Middle frontal gyrus (tissue), 1 donor: ENCODE results near the gene HS2ST1.
"Not testable (repeated sequence)": the region's sequence is repeated elsewhere in the genome, so short reads cannot be mapped to it uniquely, and the experiment has no call there.

Experiments used
- DNase-seq: peaks from one replicate; pipeline ENCODE4 v3.0.0-alpha.2; 2015; ENCODE audit warnings: low spot score; ENCODE audit errors: extremely low spot score

HS2ST1 gene

DNA sequence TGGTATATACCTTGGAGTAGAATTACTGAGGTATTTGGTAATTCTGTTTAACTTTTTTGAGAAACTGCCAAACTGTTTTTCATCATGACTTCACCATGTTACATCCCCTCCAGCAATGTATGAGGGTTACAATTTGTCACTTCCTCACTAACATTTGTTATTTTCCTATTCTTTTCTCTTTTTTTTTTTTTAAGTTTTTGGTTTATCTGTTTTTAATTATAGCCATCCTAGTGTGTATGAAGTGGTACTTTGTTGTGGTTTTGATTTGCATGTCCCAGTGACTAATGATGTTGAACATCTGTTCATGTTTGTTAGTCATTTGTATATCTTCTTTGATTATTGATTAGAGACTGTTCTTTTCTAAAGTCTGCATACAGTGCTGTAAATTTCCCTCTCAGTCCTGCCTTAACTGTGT lies 147.3 kb downstream of the HS2ST1 start:
- no peak for DNase-seq

- no peak for DNase-seq
Observed at GRCh38 chr1:87062687-87063086, 148.3 kb downstream of the HS2ST1 start.

- DNase-seq = no peak
Observed at GRCh38 chr1:87064309-87064708, 149.9 kb downstream of the HS2ST1 start.

DNA sequence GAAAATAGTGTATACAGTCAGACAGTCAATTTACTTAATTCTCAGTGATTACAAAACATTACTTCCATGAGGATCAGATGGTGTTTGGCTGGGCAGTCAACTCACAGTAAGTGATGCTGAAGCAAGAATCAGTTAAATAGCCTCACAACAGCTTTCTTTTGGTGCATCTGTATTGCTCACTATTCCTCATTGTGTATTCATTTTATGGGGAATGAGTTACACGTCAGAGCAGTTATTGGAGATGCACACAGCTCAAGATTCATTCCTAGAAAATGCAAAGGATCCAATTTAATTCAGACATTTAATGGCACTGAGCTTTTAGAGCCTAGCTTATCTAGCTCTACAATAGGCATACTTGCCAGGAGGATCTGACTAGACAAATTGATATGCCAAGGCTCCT lies 150.6 kb downstream of the HS2ST1 start:
- DNase-seq = no peak

- DNase-seq = not testable (repeated sequence)
Observed at GRCh38 chr1:87066708-87067107, 152.3 kb downstream of the HS2ST1 start.

DNA sequence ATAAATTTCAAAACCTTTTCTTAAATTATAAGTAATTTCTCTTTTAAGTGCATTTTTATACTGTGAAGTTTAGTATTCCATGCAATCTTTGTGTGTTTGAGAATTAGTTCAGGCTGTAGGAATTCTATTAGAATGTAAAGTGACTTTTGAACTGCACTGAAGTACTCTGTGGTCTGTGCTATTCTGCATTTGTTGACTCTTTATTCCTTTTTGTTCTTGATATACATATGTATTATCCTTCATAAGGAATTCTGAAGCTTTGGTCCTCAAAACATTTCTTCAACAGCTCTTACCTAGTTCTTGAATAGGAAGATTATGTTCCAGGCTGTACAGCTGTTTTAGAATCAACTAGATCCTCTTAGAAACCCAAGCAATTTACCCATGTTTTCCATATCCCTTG lies 158.0 kb downstream of the HS2ST1 start:
- no peak for DNase-seq

- DNase-seq = no peak
Observed at GRCh38 chr1:87072904-87073303, 158.5 kb downstream of the HS2ST1 start.

GRCh38 chr1:87074001-87074795 lies 159.8 kb downstream of the HS2ST1 start:
- DNase-seq = no peak

GRCh38 chr1:87077959-87078639 lies 163.7 kb downstream of the HS2ST1 start:
- DNase-seq = no peak

GRCh38 chr1:87084244-87084836 lies 169.9 kb downstream of the HS2ST1 start:
- DNase-seq = no peak

DNA sequence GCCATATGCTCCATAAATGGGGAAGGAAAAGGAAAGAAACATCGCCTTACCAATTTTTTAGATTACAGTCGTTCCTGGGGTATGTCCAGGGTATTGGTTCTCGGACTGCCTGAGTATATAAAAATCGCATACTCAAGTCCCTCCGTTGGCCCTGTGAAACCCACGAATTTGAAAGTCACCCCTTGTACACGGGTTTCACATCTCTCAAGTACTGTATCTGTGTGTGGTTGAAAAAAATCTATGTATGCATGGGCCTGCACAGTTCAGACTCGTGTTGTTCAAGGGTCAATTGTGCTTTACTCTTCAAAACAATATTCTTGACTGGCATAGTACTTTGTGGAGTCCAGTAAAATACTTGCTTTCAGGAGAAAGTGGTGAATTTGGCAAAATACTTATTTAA lies 171.7 kb downstream of the HS2ST1 start:
- no peak for DNase-seq

DNA sequence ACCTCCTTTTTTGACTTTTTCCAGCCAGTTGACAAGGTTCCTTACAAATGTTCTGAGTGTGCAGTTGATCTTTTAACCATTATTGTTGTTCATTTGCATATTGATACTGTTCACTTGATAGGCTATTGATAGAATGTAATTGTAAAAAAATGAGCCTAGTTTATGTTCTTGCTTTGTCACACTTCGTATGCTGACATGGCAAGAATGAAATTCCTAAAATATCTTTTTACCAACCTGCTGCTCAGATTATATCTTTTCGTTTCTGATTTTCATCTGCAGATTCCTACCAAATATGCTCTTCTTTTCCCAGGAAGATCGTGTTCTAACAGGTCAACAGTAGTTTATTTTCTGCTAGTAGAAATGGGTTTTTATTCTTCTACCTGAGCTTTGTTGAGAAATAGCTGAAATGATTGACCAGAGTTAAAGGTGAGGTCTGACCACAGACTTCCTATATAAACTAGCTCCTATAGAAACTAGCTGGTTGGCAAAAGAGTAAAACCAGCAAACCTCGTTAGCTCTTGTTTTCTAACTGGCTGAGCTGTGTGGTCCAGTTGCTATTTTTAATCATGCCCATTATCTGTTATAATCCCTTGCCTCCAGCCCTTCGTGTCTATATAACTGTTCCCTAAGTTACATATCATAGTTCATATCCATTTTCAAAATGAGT lies 174.8 kb downstream of the HS2ST1 start:
- DNase-seq = no peak

- DNase-seq = no peak
Observed at GRCh38 chr1:87089823-87090222, 175.4 kb downstream of the HS2ST1 start.

GRCh38 chr1:87091425-87091824 lies 177.0 kb downstream of the HS2ST1 start:
- no peak for DNase-seq

DNA sequence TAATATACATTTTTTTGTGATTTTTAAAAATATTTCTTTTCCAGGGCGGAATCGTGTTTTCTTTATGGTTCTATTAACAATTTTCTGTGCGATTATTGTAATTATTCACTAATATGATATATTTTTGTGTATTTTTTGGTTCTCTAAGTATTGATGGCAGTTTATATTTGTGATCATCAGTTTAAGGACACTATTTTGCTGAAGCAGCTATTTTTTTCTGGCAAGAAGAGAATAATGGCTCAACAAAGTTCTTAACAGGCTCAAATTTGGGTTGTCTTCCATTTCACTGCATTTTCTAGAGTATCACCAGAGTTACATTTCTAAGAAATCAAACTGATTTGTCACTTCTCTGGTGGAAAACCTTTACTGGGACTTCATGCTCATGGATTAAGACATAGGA lies 178.4 kb downstream of the HS2ST1 start:
- DNase-seq = no peak

GRCh38 chr1:87093286-87093685 lies 178.9 kb downstream of the HS2ST1 start:
- no peak for DNase-seq

- no peak for DNase-seq
Observed at GRCh38 chr1:87094238-87094637, 179.8 kb downstream of the HS2ST1 start.

- no peak for DNase-seq
Observed at GRCh38 chr1:87100271-87100670, 185.8 kb downstream of the HS2ST1 start.

DNA sequence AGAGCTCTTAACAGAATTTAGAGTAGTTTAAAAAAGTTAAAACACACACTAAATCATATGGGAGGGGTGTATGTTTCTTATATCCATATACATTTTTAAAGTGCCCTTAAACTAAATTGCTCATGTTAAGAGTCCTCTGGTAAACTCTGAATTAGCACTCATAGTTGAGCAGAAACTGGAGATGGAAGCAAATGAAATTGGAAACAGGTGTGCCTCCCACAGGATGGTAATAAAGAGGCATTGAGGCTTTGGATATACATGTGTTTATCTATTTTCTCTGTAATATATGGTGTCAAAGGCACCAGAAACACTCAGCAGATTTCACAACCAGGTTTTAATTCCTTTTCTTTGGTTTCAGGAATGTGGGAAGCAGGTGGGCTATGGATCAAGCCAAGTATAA lies 188.6 kb downstream of the HS2ST1 start:
- no peak for DNase-seq

- DNase-seq = no peak
Observed at GRCh38 chr1:87104140-87104539, 189.7 kb downstream of the HS2ST1 start.

DNA sequence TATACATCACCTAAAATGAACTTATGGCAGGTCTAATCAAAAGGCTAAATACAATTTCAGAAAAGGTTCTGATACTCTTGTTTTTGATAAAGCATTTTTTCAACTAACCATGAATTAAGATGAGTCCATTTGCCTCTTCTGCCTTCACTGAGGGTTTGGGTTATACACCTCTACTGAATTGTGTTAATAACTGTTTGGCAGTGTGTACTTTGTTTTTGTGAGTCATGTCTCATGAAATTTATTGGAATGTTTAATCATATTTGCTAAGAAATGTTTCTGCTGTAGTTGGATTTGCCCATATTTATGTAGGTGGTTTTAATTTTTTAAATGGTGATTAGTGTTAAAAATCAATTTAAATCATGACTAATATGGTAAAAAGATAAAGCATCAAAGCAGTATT lies 190.5 kb downstream of the HS2ST1 start:
- DNase-seq = no peak

- no peak for DNase-seq
Observed at GRCh38 chr1:87106144-87106543, 191.7 kb downstream of the HS2ST1 start.
